GM23338 (cell line): ENCODE measurements around the gene CHN1. TPM values are rescaled to one million over a fixed set of nuclear protein-coding genes. Genes with fewer than 3 reads are reported as not detected.
A peak's percentile ranks its signal among the peaks of the same experiment; 100 is the strongest.

Experiments used
- ATAC-seq: fragments of 200-7000 bp; cut with Tn5 transposase; 3 replicates; pipeline ENCODE4 v1.9.1; 2020
- DNase-seq: peaks from one replicate; pipeline ENCODE4 v3.0.0-alpha.2; 2015; ENCODE audit warnings: low spot score
- H2AFZ ChIP-seq: fragments of 200-600 bp; sonication (generic); 2 replicates; pipeline ENCODE4 v1.8.0; 2016; ENCODE audit warnings: antibody characterized with exemption, mild to moderate bottlenecking, moderate library complexity
- H3F3A ChIP-seq: fragments of 200-600 bp; sonication (generic); replicated peaks from 2 replicates; pipeline ENCODE4 v1.8.0; 2017; ENCODE audit warnings: antibody characterized with exemption, mixed run types, low read depth
- H3K27ac ChIP-seq: fragments of 200-600 bp; sonication (generic); 2 replicates; pipeline ENCODE4 v1.6.1; 2016; ENCODE audit warnings: low read depth
- H3K27me3 ChIP-seq: fragments of 200-600 bp; sonication (generic); 2 replicates; pipeline ENCODE4 v1.8.0; 2016; ENCODE audit warnings: mild to moderate bottlenecking, mixed run types, moderate library complexity; ENCODE audit not compliant: insufficient read depth
- H3K36me3 ChIP-seq: fragments of 200-600 bp; sonication (generic); 2 replicates; pipeline ENCODE4 v1.8.0; 2016; ENCODE audit warnings: mild to moderate bottlenecking; ENCODE audit not compliant: insufficient read depth
- H3K4me1 ChIP-seq: fragments of 200-600 bp; sonication (generic); 2 replicates; pipeline ENCODE4 v1.8.0; 2016; ENCODE audit warnings: mild to moderate bottlenecking, moderate library complexity; ENCODE audit not compliant: insufficient read depth
- H3K4me2 ChIP-seq: fragments of 200-600 bp; sonication (generic); 2 replicates; pipeline ENCODE4 v1.7.1; 2017; ENCODE audit warnings: mixed run types
- H3K4me3 ChIP-seq: fragments of 200-600 bp; sonication (generic); 2 replicates; pipeline ENCODE4 v1.6.1; 2016; ENCODE audit warnings: mixed run types
- H3K79me2 ChIP-seq: fragments of 200-600 bp; sonication (generic); replicated peaks from 2 replicates; pipeline ENCODE4 v1.8.0; 2017; ENCODE audit warnings: mild to moderate bottlenecking; ENCODE audit not compliant: insufficient read depth
- H3K9me2 ChIP-seq: fragments of 200-600 bp; sonication (generic); 2 replicates; pipeline ENCODE4 v1.8.0; 2017; ENCODE audit not compliant: insufficient read depth
- H4K20me1 ChIP-seq: fragments of 200-600 bp; sonication (generic); replicated peaks from 2 replicates; pipeline ENCODE4 v1.8.0; 2017; ENCODE audit warnings: mild to moderate bottlenecking; ENCODE audit not compliant: insufficient read depth
- H3K27ac Mint-ChIP-seq: 2 replicates; pipeline ENCODE4 v1.8.0; 2020; ENCODE audit warnings: inconsistent platforms, mild to moderate bottlenecking, moderate library complexity, mixed read lengths
- H3K27me3 Mint-ChIP-seq: 3 replicates; pipeline ENCODE4 v1.8.0; 2022; ENCODE audit warnings: low read depth, mild to moderate bottlenecking, moderate library complexity, mixed read lengths, inconsistent platforms; ENCODE audit not compliant: insufficient read depth, poor library complexity
- H3K36me3 Mint-ChIP-seq: 3 replicates; pipeline ENCODE4 v1.8.0; 2021; ENCODE audit warnings: low read depth, mild to moderate bottlenecking, inconsistent platforms, moderate library complexity, mixed read lengths
- H3K4me1 Mint-ChIP-seq: 3 replicates; pipeline ENCODE4 v1.8.0; 2020; ENCODE audit warnings: mild to moderate bottlenecking, inconsistent platforms, mixed read lengths
- H3K4me3 Mint-ChIP-seq: 3 replicates; pipeline ENCODE4 v1.8.0; 2021; ENCODE audit warnings: moderate library complexity, mild to moderate bottlenecking, inconsistent platforms, mixed read lengths
- H3K9me3 Mint-ChIP-seq: 3 replicates; pipeline ENCODE4 v1.8.0; 2020; ENCODE audit warnings: moderate library complexity, mild to moderate bottlenecking, inconsistent platforms, mixed read lengths
- CREB1 ChIP-seq: fragments of 250-450 bp; sonication (Bioruptor Pico); IDR thresholded peaks from 2 replicates; pipeline ENCODE4 v1.5.0; 2020; ENCODE audit warnings: low read depth, mild to moderate bottlenecking, moderate library complexity
- EZH2phosphoT487 ChIP-seq: fragments of 200-600 bp; sonication (generic); IDR thresholded peaks from one replicate; pipeline ENCODE4 v1.8.1; 2018; ENCODE audit warnings: antibody characterized with exemption; ENCODE audit not compliant: unreplicated experiment
- NANOG ChIP-seq: IDR thresholded peaks from 2 replicates; pipeline ENCODE4 v1.6.1; 2016; ENCODE audit warnings: antibody characterized with exemption, borderline replicate concordance
- POLR2AphosphoS5 ChIP-seq: IDR thresholded peaks from 2 replicates; pipeline ENCODE4 v1.6.1; 2016; ENCODE audit warnings: antibody characterized with exemption, low read depth
- STAT1 ChIP-seq: IDR thresholded peaks from one replicate; pipeline ENCODE4 v1.6.1; 2016; ENCODE audit warnings: antibody characterized with exemption; ENCODE audit not compliant: unreplicated experiment
- ZNF331 ChIP-seq: fragments of 250-450 bp; sonication (Bioruptor Pico); IDR thresholded peaks from 2 replicates; pipeline ENCODE4 v1.5.0; 2020; ENCODE audit warnings: low read depth, mild to moderate bottlenecking, moderate library complexity
- polyA plus RNA-seq: library from polyadenylated mRNA; unstranded; fragments of >200 nt; fragmentation: Nextera tagmentation; extraction: Ambion mirVana; gene quantifications from 2 replicates; pipeline ENCODE4 v1.2.1, GENCODE V29; 2016
- total RNA-seq: library from RNA; depleted of rRNA; stranded (reverse); fragments of >200 nt; shearing (Covaris generic); gene quantifications from 2 replicates; pipeline ENCODE4 v1.2.3, GENCODE V29; 2014
- TF ChIP-seq, protein P1 (sequence below): IDR thresholded peaks from one replicate; pipeline ENCODE4 v1.6.1; 2018; ENCODE audit warnings: antibody characterized with exemption; ENCODE audit not compliant: unreplicated experiment
- TF ChIP-seq, protein P2 (sequence below): fragments of 250-450 bp; sonication (Bioruptor Pico); IDR thresholded peaks from 2 replicates; pipeline ENCODE4 v1.5.0; 2020; ENCODE audit warnings: mild to moderate bottlenecking, moderate library complexity

Gene CHN1
- total and polyA plus RNA-seq, 2 experiments from 2014 or later = 28.1 to 36.5 TPM

DNA sequence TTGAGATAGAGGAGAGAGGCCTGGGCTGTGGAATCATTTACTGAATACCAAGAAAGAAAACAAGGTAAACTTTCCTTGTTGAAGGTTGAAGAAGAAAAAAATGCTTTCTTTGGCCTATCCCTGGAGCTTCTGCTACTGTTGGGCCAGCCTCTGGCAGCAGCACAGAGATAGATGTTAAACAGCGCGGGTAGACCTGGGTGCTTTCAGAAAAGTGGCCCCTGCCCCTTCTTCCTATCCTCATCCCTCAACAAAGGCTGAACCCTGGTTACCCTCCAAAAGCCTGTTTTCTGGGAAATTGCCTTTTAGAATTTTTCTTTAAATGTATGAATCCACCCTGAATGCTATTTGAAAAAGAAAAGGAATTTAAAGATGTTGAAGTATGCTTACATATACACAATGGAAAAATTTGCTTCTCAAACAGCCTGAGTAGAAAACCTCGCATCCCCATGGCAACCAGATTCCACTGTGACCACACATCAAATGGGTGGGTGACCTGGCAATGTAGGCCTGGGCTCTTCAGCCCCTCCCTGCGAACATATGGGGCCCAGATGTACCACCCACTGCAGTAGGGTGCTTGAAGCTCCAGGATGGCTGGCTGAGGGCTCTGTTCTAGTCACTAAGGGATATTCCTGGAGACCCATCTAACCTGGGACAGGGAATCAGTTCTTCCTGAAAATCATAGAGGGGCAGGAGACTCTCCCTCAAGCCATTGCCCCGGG, 217.5 kb downstream of the CHN1 start (continued):
- TF ChIP-seq, protein P1, sequence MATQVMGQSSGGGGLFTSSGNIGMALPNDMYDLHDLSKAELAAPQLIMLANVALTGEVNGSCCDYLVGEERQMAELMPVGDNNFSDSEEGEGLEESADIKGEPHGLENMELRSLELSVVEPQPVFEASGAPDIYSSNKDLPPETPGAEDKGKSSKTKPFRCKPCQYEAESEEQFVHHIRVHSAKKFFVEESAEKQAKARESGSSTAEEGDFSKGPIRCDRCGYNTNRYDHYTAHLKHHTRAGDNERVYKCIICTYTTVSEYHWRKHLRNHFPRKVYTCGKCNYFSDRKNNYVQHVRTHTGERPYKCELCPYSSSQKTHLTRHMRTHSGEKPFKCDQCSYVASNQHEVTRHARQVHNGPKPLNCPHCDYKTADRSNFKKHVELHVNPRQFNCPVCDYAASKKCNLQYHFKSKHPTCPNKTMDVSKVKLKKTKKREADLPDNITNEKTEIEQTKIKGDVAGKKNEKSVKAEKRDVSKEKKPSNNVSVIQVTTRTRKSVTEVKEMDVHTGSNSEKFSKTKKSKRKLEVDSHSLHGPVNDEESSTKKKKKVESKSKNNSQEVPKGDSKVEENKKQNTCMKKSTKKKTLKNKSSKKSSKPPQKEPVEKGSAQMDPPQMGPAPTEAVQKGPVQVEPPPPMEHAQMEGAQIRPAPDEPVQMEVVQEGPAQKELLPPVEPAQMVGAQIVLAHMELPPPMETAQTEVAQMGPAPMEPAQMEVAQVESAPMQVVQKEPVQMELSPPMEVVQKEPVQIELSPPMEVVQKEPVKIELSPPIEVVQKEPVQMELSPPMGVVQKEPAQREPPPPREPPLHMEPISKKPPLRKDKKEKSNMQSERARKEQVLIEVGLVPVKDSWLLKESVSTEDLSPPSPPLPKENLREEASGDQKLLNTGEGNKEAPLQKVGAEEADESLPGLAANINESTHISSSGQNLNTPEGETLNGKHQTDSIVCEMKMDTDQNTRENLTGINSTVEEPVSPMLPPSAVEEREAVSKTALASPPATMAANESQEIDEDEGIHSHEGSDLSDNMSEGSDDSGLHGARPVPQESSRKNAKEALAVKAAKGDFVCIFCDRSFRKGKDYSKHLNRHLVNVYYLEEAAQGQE = no peak

DNA sequence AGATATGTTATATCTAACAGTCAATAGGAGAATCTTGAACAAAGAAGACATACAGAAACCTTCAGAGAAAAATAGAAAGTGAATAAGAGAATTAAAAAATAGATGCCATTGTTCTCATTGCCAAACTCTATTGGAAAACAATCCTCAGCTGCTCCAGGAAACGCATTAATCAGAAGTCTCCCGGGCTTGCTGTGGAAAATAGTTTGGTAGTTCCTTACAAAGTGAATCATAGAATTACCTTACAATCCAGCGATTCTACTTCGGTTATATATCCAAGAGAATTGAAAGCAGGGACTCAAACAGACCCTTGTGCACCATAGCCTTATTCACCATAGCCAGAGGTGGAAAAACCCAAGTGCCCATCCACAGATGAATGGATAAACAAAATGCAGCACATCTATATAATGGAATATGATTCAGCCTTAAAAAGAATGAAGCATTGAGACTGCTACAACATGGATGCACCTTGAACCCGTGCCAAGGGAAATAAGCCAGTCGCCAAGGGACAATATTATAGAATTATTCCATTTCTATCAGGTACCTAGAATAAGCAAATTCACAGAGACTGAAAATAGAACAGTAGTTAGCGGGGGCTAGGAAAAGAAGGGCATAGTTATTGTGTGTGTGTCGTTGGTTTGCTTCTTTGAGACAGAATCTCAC, 219.0 kb downstream of the CHN1 start:
- no peaks in the 10 kb centered on the region for H4K20me1 ChIP-seq
- H3F3A ChIP-seq = peaks cover 14% of the 10 kb centered on the region
- no peaks in the 10 kb centered on the region for H3K27me3 ChIP-seq
- ATAC-seq = no peak
- H3K79me2 ChIP-seq = no peaks in the 10 kb centered on the region
- Mint-ChIP-seq H3K9me3 (no peaks in the 10 kb centered on the region; the same call in 2 of the 3 replicates), H3K4me3 (no peak overlapping the region), H3K27me3 (peaks cover 17% of the 10 kb centered on the region), H3K4me1 (peaks cover 51% of the 10 kb centered on the region), H3K36me3 (peaks cover 4% of the 10 kb centered on the region; the same call in 1 of the 3 replicates), H3K27ac (peak overlapping the region; percentile 57)
- no peak overlapping the region for H3K4me3 ChIP-seq
- DNase-seq = no peak
- no peaks in the 10 kb centered on the region for H3K36me3 ChIP-seq
- H2AFZ ChIP-seq = no peak overlapping the region
- no peak overlapping the region for H3K4me2 ChIP-seq
- H3K4me1 ChIP-seq = peaks cover 31% of the 10 kb centered on the region
- peak overlapping the region; percentile 95 for H3K27ac ChIP-seq
- H3K9me2 ChIP-seq = peaks cover 12% of the 10 kb centered on the region
- TF ChIP-seq CREB1 (CRISPR knock-in tag) (no peak), NANOG (no peak), ZNF331 (no peak), EZH2phosphoT487 (no peak), POLR2AphosphoS5 (no peak), STAT1 (no peak)
- TF ChIP-seq, protein P2, sequence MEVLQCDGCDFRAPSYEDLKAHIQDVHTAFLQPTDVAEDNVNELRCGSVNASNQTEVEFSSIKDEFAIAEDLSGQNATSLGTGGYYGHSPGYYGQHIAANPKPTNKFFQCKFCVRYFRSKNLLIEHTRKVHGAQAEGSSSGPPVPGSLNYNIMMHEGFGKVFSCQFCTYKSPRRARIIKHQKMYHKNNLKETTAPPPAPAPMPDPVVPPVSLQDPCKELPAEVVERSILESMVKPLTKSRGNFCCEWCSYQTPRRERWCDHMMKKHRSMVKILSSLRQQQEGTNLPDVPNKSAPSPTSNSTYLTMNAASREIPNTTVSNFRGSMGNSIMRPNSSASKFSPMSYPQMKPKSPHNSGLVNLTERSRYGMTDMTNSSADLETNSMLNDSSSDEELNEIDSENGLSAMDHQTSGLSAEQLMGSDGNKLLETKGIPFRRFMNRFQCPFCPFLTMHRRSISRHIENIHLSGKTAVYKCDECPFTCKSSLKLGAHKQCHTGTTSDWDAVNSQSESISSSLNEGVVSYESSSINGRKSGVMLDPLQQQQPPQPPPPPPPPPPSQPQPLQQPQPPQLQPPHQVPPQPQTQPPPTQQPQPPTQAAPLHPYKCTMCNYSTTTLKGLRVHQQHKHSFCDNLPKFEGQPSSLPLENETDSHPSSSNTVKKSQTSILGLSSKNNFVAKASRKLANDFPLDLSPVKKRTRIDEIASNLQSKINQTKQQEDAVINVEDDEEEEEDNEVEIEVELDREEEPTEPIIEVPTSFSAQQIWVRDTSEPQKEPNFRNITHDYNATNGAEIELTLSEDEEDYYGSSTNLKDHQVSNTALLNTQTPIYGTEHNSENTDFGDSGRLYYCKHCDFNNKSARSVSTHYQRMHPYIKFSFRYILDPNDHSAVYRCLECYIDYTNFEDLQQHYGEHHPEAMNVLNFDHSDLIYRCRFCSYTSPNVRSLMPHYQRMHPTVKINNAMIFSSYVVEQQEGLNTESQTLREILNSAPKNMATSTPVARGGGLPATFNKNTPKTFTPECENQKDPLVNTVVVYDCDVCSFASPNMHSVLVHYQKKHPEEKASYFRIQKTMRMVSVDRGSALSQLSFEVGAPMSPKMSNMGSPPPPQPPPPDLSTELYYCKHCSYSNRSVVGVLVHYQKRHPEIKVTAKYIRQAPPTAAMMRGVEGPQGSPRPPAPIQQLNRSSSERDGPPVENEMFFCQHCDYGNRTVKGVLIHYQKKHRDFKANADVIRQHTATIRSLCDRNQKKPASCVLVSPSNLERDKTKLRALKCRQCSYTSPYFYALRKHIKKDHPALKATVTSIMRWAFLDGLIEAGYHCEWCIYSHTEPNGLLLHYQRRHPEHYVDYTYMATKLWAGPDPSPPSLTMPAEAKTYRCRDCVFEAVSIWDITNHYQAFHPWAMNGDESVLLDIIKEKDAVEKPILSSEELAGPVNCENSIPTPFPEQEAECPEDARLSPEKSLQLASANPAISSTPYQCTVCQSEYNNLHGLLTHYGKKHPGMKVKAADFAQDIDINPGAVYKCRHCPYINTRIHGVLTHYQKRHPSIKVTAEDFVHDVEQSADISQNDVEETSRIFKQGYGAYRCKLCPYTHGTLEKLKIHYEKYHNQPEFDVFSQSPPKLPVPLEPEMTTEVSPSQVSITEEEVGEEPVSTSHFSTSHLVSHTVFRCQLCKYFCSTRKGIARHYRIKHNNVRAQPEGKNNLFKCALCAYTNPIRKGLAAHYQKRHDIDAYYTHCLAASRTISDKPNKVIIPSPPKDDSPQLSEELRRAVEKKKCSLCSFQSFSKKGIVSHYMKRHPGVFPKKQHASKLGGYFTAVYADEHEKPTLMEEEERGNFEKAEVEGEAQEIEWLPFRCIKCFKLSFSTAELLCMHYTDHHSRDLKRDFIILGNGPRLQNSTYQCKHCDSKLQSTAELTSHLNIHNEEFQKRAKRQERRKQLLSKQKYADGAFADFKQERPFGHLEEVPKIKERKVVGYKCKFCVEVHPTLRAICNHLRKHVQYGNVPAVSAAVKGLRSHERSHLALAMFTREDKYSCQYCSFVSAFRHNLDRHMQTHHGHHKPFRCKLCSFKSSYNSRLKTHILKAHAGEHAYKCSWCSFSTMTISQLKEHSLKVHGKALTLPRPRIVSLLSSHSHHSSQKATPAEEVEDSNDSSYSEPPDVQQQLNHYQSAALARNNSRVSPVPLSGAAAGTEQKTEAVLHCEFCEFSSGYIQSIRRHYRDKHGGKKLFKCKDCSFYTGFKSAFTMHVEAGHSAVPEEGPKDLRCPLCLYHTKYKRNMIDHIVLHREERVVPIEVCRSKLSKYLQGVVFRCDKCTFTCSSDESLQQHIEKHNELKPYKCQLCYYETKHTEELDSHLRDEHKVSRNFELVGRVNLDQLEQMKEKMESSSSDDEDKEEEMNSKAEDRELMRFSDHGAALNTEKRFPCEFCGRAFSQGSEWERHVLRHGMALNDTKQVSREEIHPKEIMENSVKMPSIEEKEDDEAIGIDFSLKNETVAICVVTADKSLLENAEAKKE (CRISPR knock-in tag) = no peak
- TF ChIP-seq, protein P1 = no peak
